ENCODE results near the gene MRPL42.
"Not testable (repeated sequence)": the region's sequence is repeated elsewhere in the genome, so short reads cannot be mapped to it uniquely, and the experiment has no call there.

MRPL42 gene

GRCh38 chr12:93447555-93448290, 19.6 kb upstream of the MRPL42 start:
- DNase-seq: peak in 1 of 4 experiments; percentile 6

GRCh38 chr12:93448796-93449195, 18.5 kb upstream of the MRPL42 start:
- DNase-seq: no peak

- DNase-seq: no peak
Measured at GRCh38 chr12:93449277-93449676, 18.0 kb upstream of the MRPL42 start.

DNA sequence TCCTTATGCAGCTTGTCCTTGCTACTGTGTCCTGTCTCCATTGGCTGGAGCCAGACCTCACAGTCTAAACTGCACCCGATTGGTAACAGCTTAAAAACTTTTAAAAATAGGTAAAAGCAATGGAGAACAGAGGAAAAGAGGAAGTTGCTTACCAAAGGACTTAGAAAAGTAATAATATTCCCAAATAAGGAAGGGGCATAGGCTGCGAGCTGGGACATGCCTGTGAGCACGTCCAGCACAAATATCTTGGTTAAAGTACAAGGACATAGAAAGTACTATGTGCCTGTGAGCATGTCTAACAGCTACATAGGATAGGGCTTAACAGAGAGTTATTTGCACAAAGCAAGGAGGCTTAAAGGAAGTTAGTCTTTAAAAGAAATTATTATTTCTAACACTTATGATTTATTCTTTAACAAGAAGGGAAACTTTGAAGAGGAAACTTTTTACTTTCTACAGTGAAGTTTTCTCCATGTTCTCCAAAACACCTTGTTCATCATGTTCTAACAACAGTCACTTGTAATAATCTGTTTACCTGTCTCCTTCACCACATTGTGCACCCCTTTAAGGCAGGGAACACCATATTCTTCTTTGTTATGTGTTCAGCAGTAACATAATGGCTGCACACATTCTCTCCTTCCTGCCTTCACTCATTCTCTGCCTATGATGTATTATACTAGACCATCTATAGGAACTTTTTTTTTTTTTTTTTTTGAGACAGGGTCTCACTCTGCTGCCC, 15.7 kb upstream of the MRPL42 start:
- no peak for DNase-seq

DNA sequence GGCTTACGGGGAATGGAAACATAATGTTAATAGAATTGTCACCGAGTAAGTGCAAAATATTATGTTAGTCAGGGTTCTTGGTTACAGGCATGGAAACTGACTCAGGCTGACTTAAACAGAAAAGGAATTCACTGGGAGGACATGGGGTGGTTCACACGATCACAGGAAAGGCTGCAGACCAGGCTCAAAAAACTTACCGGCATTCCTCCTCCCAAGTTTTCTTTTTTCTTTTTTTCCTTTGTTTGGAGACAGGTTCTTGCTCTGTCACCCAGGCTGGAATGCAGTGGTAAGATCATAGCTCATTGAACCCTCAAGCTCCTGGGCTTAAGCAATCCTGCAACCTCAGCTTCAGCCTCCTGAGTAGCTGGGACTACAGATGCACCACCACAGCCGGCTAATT, 13.7 kb upstream of the MRPL42 start:
- no peak for DNase-seq

DNA sequence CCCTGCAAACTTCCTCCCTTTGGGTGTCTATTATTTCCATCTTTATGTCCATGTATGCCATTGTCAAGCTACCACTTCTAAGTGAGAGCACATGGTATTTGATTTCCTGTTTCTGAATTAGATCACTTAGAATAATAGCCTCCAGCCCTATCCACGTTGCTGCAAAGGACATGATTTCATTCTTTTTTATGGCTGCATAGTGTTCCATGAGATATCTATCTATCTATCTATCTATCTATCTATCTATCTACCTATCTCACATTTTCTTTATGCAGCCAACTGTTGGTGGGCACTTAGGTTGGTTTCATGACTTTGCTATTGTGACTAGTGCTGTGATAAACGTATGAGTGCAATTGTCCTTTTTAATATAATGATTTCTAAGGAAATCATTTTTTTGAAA, 11.2 kb upstream of the MRPL42 start:
- DNase-seq: no peak

DNA sequence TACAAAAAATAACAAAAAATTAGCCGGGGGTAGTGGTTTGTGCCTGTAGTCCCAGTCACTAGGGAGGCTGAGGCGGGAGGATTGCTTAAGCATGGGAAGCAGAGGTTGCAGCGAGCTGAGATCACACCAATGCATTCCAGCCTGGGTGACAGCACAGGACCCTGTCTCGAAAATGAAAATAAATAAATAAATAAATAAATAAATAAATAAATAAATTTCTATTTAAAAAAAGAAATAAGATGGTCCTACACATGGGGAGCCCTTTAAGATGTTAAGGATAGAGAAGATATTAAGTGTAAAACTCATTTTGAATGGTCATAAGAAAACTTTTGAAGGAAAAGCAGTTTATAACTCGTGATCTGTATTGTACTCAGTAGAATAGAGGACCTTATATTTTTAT, 8.2 kb upstream of the MRPL42 start:
- DNase-seq: no peak

DNA sequence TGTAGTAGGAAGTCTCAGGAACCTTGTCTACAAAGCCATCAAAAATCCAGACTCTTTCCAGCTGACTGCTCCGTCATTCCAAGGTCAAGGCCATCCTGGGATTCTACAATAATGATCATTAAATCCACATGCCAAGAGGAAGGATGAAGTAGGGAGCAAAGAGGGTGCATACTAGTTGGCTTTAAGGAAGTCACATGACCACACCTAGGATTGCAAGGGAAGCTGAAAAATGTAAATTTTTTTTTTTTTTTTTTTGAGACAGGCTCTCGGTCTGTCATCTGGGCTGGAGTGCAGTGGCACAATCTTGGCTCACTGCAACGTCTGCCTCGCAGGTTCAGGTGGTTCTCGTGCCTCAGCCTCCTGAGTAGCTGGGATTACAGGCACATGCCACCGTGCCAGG, 7.3 kb upstream of the MRPL42 start:
- DNase-seq: no peak

- no peak for DNase-seq
Measured at GRCh38 chr12:93460902-93461301, 6.4 kb upstream of the MRPL42 start.

DNA sequence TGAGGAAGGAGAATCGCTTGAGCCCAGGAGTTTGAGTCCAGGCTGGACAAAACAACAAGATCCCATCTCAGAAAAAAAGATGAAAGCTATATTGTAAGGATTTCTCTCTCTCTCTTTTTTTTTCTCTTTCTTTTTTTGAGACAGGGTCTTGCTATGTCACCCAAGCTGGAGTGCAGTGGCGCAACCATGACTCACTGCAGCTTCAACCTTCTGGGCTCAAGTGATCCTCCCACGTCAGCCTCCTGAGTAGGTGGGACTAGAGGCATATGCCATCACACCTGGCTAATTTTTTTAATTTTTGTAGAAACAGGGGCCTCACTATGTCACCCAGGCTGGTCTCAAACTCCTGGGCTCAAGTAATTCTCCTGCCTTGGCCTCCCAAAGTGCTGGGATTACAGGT, 5.8 kb upstream of the MRPL42 start:
- DNase-seq: no peak

- DNase-seq: no peak
Measured at GRCh38 chr12:93465841-93466240, 1.5 kb upstream of the MRPL42 start.

DNA sequence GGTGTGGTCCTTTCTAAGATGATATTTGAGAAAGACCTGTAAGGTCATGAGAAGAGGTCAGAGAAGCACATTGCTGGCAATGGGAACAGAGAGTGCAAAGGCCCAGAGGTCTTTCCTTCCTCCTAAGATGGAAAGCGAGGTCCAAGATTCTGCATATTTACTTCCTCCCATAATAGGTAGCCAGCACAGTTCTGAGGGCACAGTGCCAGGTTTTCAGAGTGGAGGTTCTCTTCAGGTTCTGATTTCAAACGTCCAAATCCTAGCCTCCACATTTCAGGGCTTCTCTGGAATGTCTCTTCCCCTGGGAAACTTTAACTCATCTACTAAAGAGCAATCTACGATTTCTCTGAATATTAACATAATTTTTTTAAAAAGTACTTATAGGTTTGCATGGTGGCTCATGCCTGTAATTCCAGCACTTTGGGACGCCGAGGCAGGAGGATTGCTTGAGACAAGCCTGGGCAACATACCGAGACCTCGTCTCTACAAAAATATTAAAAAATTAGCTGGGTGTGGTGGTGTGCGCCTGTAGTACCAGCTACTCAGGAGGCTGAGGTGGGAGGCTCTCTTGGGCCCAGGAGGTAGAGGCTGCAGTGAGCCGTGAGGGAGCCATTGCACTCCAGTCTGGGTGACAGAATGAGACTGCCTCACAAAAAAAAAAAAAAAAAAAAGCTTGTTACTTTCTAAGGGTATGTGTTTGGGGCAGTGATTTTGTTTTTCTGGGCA, 526 bp upstream of the MRPL42 start:
- no peak for DNase-seq

- no peak for DNase-seq
Measured at GRCh38 chr12:93468008-93468371, 676 bp downstream of the MRPL42 start.

DNA sequence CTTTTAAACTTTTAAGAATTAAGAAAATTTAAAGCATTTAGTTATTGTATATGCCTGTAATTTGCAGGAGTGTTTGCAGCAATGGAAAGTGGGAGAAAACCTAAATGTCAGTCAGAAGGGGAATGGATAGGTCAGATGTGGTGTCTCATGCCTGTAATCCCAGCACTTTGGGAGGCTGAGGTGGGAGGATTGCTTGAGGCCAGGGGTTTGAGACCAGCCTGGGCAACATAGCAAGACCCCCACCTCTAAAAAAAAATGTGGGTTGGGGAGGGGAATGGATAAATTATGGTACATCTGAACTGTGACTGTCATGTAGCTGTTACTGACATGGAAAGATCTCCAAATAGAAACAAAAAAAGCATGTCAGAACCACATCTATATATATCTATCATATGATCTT, 2.1 kb downstream of the MRPL42 start:
- DNase-seq: no peak

GRCh38 chr12:93476555-93476954, 9.2 kb downstream of the MRPL42 start:
- no peak for DNase-seq

DNA sequence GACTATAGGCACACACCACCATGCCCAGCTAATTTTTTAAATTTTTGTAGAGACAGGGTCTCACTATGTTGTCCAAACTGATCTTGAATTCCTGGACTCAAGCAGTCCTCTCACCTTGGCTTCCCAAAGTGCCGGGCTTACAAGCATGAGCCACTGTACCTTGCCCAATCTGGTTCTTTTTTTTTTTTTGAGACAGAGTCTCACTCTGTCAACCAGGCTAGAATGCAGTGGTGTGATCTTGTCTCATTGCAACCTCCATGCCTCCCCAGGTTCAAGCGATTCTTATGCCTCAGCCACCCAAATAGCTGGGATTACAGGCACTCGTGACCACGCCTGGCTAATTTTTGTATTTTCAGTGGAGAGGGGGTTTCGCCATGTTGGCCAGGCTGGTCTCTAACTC, 15.4 kb downstream of the MRPL42 start:
- DNase-seq: no peak

GRCh38 chr12:93483151-93483807, 16.0 kb downstream of the MRPL42 start:
- no peak for DNase-seq

GRCh38 chr12:93484315-93484981, 17.1 kb downstream of the MRPL42 start:
- no peak for DNase-seq

DNA sequence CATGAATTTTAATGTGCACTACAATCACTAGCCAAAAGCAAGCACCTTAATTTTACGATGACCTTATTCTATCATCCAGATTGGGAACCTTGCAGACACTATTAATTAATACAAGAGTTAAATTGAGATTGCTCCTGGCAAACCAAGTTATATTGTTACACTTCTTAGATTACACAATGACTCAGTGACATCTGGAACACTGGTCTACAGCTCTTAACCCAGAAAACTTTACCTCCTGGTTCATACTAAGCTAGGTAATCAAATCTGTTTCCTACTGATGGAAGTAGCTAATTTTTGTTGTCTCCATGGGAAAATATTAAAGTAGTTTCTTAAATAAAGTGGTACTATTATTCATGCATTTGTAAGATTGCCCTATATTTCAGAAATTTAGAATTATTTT, 25.5 kb downstream of the MRPL42 start:
- DNase-seq: not testable (repeated sequence)

DNA sequence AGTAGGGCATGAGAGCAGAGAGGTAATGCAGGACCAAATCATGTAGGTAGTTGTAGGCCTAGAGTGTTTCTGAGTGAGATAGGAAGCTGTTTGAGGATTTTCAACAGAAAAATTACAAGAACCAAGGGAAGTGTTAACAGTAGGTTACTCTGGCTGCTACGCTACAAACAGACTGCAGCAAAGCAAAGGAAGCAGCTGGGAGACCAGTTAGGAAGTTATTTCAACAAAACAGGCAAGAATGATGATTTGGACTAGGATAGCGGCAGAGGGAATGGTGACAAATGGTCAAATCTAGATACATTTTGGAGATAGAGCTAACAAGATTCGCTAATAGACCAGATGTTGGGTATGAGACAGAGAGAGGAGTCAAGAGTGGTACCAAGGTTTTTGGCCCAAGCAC, 26.8 kb downstream of the MRPL42 start:
- no peak for DNase-seq

- DNase-seq: no peak
Measured at GRCh38 chr12:93497456-93497855, 30.1 kb downstream of the MRPL42 start.

DNA sequence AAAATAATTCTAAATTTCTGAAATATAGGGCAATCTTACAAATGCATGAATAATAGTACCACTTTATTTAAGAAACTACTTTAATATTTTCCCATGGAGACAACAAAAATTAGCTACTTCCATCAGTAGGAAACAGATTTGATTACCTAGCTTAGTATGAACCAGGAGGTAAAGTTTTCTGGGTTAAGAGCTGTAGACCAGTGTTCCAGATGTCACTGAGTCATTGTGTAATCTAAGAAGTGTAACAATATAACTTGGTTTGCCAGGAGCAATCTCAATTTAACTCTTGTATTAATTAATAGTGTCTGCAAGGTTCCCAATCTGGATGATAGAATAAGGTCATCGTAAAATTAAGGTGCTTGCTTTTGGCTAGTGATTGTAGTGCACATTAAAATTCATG, 31.5 kb downstream of the MRPL42 start:
- not testable (repeated sequence) for DNase-seq

GRCh38 chr12:93500201-93500600, 32.9 kb downstream of the MRPL42 start:
- DNase-seq: no peak

Data from activated CD4-positive, CD25-positive, alpha-beta regulatory T cell (primary cell).